ENCODE measurements around the gene AGTR2.

DNA sequence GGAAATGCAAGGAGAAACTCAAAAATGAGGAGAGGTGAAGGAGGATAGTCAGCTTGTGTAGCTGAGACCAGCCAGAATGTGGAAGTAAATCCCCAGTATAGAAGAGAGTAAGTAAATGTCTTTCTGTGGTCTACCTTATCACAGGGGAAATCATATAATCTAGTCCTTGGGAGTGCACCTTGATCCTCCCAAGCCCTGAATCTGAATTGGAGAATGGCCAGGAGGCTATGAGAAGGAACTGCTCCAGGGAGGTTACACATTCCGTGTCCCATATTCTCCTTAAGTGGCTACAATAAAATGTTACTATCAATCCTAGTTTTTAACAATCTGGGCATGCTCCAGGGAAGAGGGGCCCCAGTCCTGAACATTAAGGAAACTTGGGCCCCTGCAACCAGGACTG lies 10.8 kb downstream of the AGTR2 start:
- TF ChIP-seq MYBL2 (IDR thresholded peaks at IDR 0.05; ENCODE audit: low read depth) (no peak), MYBL2 (CRISPR knock-in tag; IDR thresholded peaks at IDR 0.05; ENCODE audit: borderline replicate concordance) (no peak), CBX3 (IDR thresholded peaks at IDR 0.05; ENCODE audit: borderline replicate concordance in 1 of 2, low read length in 2 of 2) (no peak), ZNF133 (CRISPR knock-in tag; IDR thresholded peaks at IDR 0.05) (no peak), POLR2AphosphoS2 (IDR thresholded peaks at IDR 0.05; ENCODE audit: low read length) (no peak), CBX8 (IDR thresholded peaks at IDR 0.05; ENCODE audit: borderline replicate concordance, extremely low read depth, low read depth, low read length, poor library complexity, severe bottlenecking) (no peak)
- TF ChIP-seq, protein P1, sequence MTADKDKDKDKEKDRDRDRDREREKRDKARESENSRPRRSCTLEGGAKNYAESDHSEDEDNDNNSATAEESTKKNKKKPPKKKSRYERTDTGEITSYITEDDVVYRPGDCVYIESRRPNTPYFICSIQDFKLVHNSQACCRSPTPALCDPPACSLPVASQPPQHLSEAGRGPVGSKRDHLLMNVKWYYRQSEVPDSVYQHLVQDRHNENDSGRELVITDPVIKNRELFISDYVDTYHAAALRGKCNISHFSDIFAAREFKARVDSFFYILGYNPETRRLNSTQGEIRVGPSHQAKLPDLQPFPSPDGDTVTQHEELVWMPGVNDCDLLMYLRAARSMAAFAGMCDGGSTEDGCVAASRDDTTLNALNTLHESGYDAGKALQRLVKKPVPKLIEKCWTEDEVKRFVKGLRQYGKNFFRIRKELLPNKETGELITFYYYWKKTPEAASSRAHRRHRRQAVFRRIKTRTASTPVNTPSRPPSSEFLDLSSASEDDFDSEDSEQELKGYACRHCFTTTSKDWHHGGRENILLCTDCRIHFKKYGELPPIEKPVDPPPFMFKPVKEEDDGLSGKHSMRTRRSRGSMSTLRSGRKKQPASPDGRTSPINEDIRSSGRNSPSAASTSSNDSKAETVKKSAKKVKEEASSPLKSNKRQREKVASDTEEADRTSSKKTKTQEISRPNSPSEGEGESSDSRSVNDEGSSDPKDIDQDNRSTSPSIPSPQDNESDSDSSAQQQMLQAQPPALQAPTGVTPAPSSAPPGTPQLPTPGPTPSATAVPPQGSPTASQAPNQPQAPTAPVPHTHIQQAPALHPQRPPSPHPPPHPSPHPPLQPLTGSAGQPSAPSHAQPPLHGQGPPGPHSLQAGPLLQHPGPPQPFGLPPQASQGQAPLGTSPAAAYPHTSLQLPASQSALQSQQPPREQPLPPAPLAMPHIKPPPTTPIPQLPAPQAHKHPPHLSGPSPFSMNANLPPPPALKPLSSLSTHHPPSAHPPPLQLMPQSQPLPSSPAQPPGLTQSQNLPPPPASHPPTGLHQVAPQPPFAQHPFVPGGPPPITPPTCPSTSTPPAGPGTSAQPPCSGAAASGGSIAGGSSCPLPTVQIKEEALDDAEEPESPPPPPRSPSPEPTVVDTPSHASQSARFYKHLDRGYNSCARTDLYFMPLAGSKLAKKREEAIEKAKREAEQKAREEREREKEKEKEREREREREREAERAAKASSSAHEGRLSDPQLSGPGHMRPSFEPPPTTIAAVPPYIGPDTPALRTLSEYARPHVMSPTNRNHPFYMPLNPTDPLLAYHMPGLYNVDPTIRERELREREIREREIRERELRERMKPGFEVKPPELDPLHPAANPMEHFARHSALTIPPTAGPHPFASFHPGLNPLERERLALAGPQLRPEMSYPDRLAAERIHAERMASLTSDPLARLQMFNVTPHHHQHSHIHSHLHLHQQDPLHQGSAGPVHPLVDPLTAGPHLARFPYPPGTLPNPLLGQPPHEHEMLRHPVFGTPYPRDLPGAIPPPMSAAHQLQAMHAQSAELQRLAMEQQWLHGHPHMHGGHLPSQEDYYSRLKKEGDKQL (CRISPR knock-in tag; IDR thresholded peaks at IDR 0.05; ENCODE audit: borderline replicate concordance), result no peak

Data from K562 (cell line).